Mucosa of descending colon (tissue), 3 donors: ENCODE data around the gene PTPRT. TPM values are rescaled to one million over a fixed set of nuclear protein-coding genes. Genes with fewer than 3 reads are reported as not detected.

ENCODE experiments used
- ATAC-seq: fragments of 200-7000 bp; cut with Tn5 transposase; one replicate; pipeline ENCODE4 v1.9.1; 2020; ENCODE audit warnings: mild to moderate bottlenecking, moderate library complexity
- DNase-seq, 3 donors: peaks; one replicate each; pipeline ENCODE4 v3.0.0-alpha.2; 2020
- H3K36me3 ChIP-seq: fragments of 200-600 bp; one replicate; pipeline ENCODE4 v1.8.0; 2021; ENCODE audit warnings: low read depth, mild to moderate bottlenecking
- H3K4me1 ChIP-seq: fragments of 200-600 bp; one replicate; pipeline ENCODE4 v1.8.0; 2021; ENCODE audit warnings: low read depth, mild to moderate bottlenecking
- H3K4me3 ChIP-seq: fragments of 200-600 bp; one replicate; pipeline ENCODE4 v1.8.0; 2021; ENCODE audit warnings: mild to moderate bottlenecking
- H3K9me3 ChIP-seq: fragments of 200-600 bp; one replicate; pipeline ENCODE4 v1.8.0; 2021; ENCODE audit warnings: mild to moderate bottlenecking
- intact Hi-C, 2 donors: fragments of 100-400 bp; cut with DNase I in 1 of 2; cut with micrococcal nuclease in 1 of 2; formaldehyde crosslinking; loops; one replicate each; pipeline versions ENCODE4 v1.11.0 to v1.11.1; 2022; cut with DNase I, micrococcal nuclease
- total RNA-seq, 3 donors: library from RNA; stranded (reverse); fragmentation: NEBNext Ultra II Directional in 2 of 3; extraction: Animal tissue kit (Norgen Biotek cat#: 25700) in 2 of 3; gene quantifications; one replicate each; pipeline versions ENCODE4 v1.2.1 to v1.2.4, GENCODE V29; 2021 to 2023
- TF ChIP-seq, protein P1 (sequence below): fragments of 200-600 bp; IDR thresholded peaks from one replicate; pipeline ENCODE4 v1.8.0; 2022; ENCODE audit warnings: antibody characterized with exemption, mild to moderate bottlenecking
- donor health status: DM: no; HTN: no; CAD: no; lungs with moderate emphysema.
- donor health status: DM: no; HTN: no; CAD: no.
- donor health status: DM: no; HTN: yes; CAD: no.

PTPRT gene
- total RNA-seq, 3 donors from 2014 or later = 0.19 to 0.43 (median 0.38) TPM

GRCh38 chr20:42936482-42936881 lies 253.2 kb downstream of the PTPRT start:
- no peaks in the 10 kb centered on the region for H3K36me3 ChIP-seq
- DNase-seq = no peak
- TF ChIP-seq, protein P1, sequence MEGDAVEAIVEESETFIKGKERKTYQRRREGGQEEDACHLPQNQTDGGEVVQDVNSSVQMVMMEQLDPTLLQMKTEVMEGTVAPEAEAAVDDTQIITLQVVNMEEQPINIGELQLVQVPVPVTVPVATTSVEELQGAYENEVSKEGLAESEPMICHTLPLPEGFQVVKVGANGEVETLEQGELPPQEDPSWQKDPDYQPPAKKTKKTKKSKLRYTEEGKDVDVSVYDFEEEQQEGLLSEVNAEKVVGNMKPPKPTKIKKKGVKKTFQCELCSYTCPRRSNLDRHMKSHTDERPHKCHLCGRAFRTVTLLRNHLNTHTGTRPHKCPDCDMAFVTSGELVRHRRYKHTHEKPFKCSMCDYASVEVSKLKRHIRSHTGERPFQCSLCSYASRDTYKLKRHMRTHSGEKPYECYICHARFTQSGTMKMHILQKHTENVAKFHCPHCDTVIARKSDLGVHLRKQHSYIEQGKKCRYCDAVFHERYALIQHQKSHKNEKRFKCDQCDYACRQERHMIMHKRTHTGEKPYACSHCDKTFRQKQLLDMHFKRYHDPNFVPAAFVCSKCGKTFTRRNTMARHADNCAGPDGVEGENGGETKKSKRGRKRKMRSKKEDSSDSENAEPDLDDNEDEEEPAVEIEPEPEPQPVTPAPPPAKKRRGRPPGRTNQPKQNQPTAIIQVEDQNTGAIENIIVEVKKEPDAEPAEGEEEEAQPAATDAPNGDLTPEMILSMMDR = no peak
- no peak for ATAC-seq
- H3K9me3 ChIP-seq = no peaks in the 10 kb centered on the region
- no peaks in the 10 kb centered on the region for H3K4me1 ChIP-seq
- intact Hi-C loops = no loop called here
- H3K4me3 ChIP-seq = no peak overlapping the region

- intact Hi-C loops = no loop called here
- no peak for DNase-seq
Observed at GRCh38 chr20:42924215-42924614, 265.5 kb downstream of the PTPRT start.

GRCh38 chr20:42923348-42923918 lies 266.3 kb downstream of the PTPRT start:
- TF ChIP-seq, protein P1 = no peak
- Histone ChIP-seq H3K9me3 (no peaks in the 10 kb centered on the region), H3K36me3 (no peaks in the 10 kb centered on the region), H3K4me1 (no peaks in the 10 kb centered on the region), H3K4me3 (no peak overlapping the region)
- intact Hi-C loops = no loop called here
- ATAC-seq (no peak), DNase-seq (no peak)

More at GRCh38 chr20:42924215-42924614, 265.5 kb downstream of the PTPRT start:
- TF ChIP-seq, protein P1 = no peak
- Histone ChIP-seq H3K9me3 (no peaks in the 10 kb centered on the region), H3K4me1 (no peaks in the 10 kb centered on the region), H3K4me3 (no peak overlapping the region), H3K36me3 (no peaks in the 10 kb centered on the region)
- no peak for ATAC-seq

- ATAC-seq (no peak), DNase-seq (no peak)
- no peaks in the 10 kb centered on the region for H3K4me1 ChIP-seq
- no peaks in the 10 kb centered on the region for H3K36me3 ChIP-seq
- intact Hi-C loops = no loop called here
- H3K9me3 ChIP-seq = no peaks in the 10 kb centered on the region
- TF ChIP-seq, protein P1 = no peak
- H3K4me3 ChIP-seq = no peak overlapping the region
Observed at GRCh38 chr20:42920776-42921175, 268.9 kb downstream of the PTPRT start.

GRCh38 chr20:42919316-42919715 lies 270.4 kb downstream of the PTPRT start:
- TF ChIP-seq, protein P1 = no peak
- Histone ChIP-seq H3K36me3 (no peaks in the 10 kb centered on the region), H3K4me3 (no peak overlapping the region), H3K4me1 (no peaks in the 10 kb centered on the region), H3K9me3 (no peaks in the 10 kb centered on the region)
- intact Hi-C loops = no loop called here
- DNase-seq = no peak
- ATAC-seq = no peak

DNA sequence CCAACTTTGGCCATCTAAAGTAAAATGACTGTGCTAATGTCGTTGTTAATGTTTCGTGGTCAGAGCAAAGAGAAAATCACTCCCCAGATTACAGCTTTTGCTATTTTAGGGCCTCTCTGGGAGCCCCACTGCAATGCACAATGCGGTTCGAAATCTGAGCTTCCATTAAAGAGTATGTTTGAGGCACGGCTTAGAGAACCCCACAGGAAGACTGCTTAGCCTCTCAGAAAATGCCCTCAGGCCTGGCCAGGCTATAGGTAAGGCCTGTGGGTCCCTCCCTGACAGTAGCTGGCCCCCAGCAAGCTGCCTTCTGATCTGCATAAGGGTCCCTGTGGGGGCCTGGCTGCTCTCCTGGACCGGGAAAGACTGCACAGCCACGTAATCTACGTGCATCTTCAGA lies 274.6 kb downstream of the PTPRT start:
- Histone ChIP-seq H3K4me3 (no peak overlapping the region), H3K4me1 (no peaks in the 10 kb centered on the region), H3K36me3 (no peaks in the 10 kb centered on the region), H3K9me3 (no peaks in the 10 kb centered on the region)
- DNase-seq = no peak
- ATAC-seq = no peak
- TF ChIP-seq, protein P1 = no peak
- intact Hi-C loops = no loop called here
